Measurements from ENCODE around the gene CHIT1.

The CHIT1 gene

GRCh38 chr1:203201516-203202205 lies 27.8 kb downstream of the CHIT1 start:
- no peak for DNase-seq
- in situ Hi-C loops (cut with HindIII; ENCODE audit: low pct_ligation_motif_present, low pct_unique_long_range_greater_than_20kb, low sequenced_read_pairs) = loop anchor here (25.0 kb wide), 1 partner anchor 164 kb away; the partner anchor contains the start of gene PPFIA4

GRCh38 chr1:203200916-203201315 lies 28.6 kb downstream of the CHIT1 start:
- in situ Hi-C loops (cut with HindIII; ENCODE audit: low pct_ligation_motif_present, low pct_unique_long_range_greater_than_20kb, low sequenced_read_pairs) = loop anchor here (25.0 kb wide), 1 partner anchor 164 kb away; the partner anchor contains the start of gene PPFIA4
- DNase-seq = no peak

- in situ Hi-C loops (cut with HindIII; ENCODE audit: low pct_ligation_motif_present, low pct_unique_long_range_greater_than_20kb, low sequenced_read_pairs) = loop anchor here (25.0 kb wide), 1 partner anchor 163 kb away; the partner anchor contains the start of gene PPFIA4
- DNase-seq = no peak
Observed at GRCh38 chr1:203199816-203200571, 29.5 kb downstream of the CHIT1 start.

GRCh38 chr1:203199481-203199815 lies 30.0 kb downstream of the CHIT1 start:
- in situ Hi-C loops (cut with HindIII; ENCODE audit: low pct_ligation_motif_present, low pct_unique_long_range_greater_than_20kb, low sequenced_read_pairs) = no loop called here
- no peak for DNase-seq

- in situ Hi-C loops (cut with HindIII; ENCODE audit: low pct_ligation_motif_present, low pct_unique_long_range_greater_than_20kb, low sequenced_read_pairs) = no loop called here
- no peak for DNase-seq
Observed at GRCh38 chr1:203199002-203199401, 30.5 kb downstream of the CHIT1 start.

- DNase-seq = peak; percentile 79
- in situ Hi-C loops (cut with HindIII; ENCODE audit: low pct_ligation_motif_present, low pct_unique_long_range_greater_than_20kb, low sequenced_read_pairs) = no loop called here
Observed at GRCh38 chr1:203197625-203198024, 31.8 kb downstream of the CHIT1 start.

GRCh38 chr1:203196371-203196770 lies 33.1 kb downstream of the CHIT1 start:
- DNase-seq = no peak
- in situ Hi-C loops (cut with HindIII; ENCODE audit: low pct_ligation_motif_present, low pct_unique_long_range_greater_than_20kb, low sequenced_read_pairs) = no loop called here

- in situ Hi-C loops (cut with HindIII; ENCODE audit: low pct_ligation_motif_present, low pct_unique_long_range_greater_than_20kb, low sequenced_read_pairs) = no loop called here
- no peak for DNase-seq
Observed at GRCh38 chr1:203190949-203191348, 38.5 kb downstream of the CHIT1 start.

GRCh38 chr1:203189951-203190352 lies 39.5 kb downstream of the CHIT1 start:
- in situ Hi-C loops (cut with HindIII; ENCODE audit: low pct_ligation_motif_present, low pct_unique_long_range_greater_than_20kb, low sequenced_read_pairs) = no loop called here
- DNase-seq = no peak

GRCh38 chr1:203188686-203189232 lies 40.7 kb downstream of the CHIT1 start:
- in situ Hi-C loops (cut with HindIII; ENCODE audit: low pct_ligation_motif_present, low pct_unique_long_range_greater_than_20kb, low sequenced_read_pairs) = no loop called here
- DNase-seq = no peak

- no peak for DNase-seq
- in situ Hi-C loops (cut with HindIII; ENCODE audit: low pct_ligation_motif_present, low pct_unique_long_range_greater_than_20kb, low sequenced_read_pairs) = no loop called here
Observed at GRCh38 chr1:203187689-203188264, 41.7 kb downstream of the CHIT1 start.

- in situ Hi-C loops (cut with HindIII; ENCODE audit: low pct_ligation_motif_present, low pct_unique_long_range_greater_than_20kb, low sequenced_read_pairs) = no loop called here
- no peak for DNase-seq
Observed at GRCh38 chr1:203187304-203187685, 42.2 kb downstream of the CHIT1 start.

GRCh38 chr1:203186446-203187303 lies 42.8 kb downstream of the CHIT1 start, which contains the start of gene CHI3L1:
Gene CHI3L1 (minus strand): TSS chr1:203186704. CDS start chr1:203186623, 81 bp downstream.
- DNase-seq = no peak
- in situ Hi-C loops (cut with HindIII; ENCODE audit: low pct_ligation_motif_present, low pct_unique_long_range_greater_than_20kb, low sequenced_read_pairs) = no loop called here

- no peak for DNase-seq
- in situ Hi-C loops (cut with HindIII; ENCODE audit: low pct_ligation_motif_present, low pct_unique_long_range_greater_than_20kb, low sequenced_read_pairs) = no loop called here
Observed at GRCh38 chr1:203186091-203186445, 43.4 kb downstream of the CHIT1 start.

- in situ Hi-C loops (cut with HindIII; ENCODE audit: low pct_ligation_motif_present, low pct_unique_long_range_greater_than_20kb, low sequenced_read_pairs) = no loop called here
- no peak for DNase-seq
Observed at GRCh38 chr1:203185585-203185984, 43.9 kb downstream of the CHIT1 start.

GRCh38 chr1:203185061-203185461 lies 44.4 kb downstream of the CHIT1 start:
- no peak for DNase-seq
- in situ Hi-C loops (cut with HindIII; ENCODE audit: low pct_ligation_motif_present, low pct_unique_long_range_greater_than_20kb, low sequenced_read_pairs) = no loop called here

GRCh38 chr1:203184467-203184866 lies 45.0 kb downstream of the CHIT1 start:
- in situ Hi-C loops (cut with HindIII; ENCODE audit: low pct_ligation_motif_present, low pct_unique_long_range_greater_than_20kb, low sequenced_read_pairs) = no loop called here

GRCh38 chr1:203183828-203184227 lies 45.6 kb downstream of the CHIT1 start:
- in situ Hi-C loops (cut with HindIII; ENCODE audit: low pct_ligation_motif_present, low pct_unique_long_range_greater_than_20kb, low sequenced_read_pairs) = no loop called here
- DNase-seq = no peak

More at GRCh38 chr1:203184467-203184866, 45.0 kb downstream of the CHIT1 start:
- no peak for DNase-seq
